ENCODE results near the gene TACC2. TPM values are rescaled to one million over a fixed set of nuclear protein-coding genes. Genes with fewer than 3 reads are reported as not detected.

The TACC2 gene
- total RNA-seq, 1 experiment from 2014 or later: 24.4 TPM

DNA sequence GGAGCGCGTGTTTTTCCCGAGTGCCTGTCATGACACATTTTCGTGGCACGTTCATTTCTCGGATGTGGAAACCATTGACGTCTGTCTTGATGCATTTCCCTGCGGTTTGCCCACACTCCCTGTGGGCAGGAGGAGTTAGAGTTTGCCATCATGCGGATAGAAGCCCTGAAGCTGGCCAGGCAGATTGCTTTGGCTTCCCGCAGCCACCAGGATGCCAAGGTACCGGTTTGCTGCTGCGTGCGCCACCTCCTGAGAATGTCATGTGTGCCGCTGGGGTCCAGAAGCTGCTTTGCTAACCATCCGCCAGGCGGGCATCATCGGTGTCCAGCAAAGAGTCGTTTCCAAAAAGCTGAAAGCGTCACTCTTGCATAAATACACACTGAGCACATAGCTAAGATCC is 241.3 kb downstream of the TACC2 start:
- H3K4me1 Mint-ChIP-seq (ENCODE audit: low read depth, unreplicated experiment): no peaks in the 10 kb centered on the region
- H3K9me3 Mint-ChIP-seq (ENCODE audit: low read depth, unreplicated experiment): no peaks in the 10 kb centered on the region
- no peaks in the 10 kb centered on the region for H3K27me3 Mint-ChIP-seq (ENCODE audit: unreplicated experiment)
- intact Hi-C loops (cut with micrococcal nuclease; ENCODE audit: unreplicated experiment): no loop called here
- no TSS peak for BruUV-seq (replicated peaks)
- CTCF ChIA-PET: no interaction called here
- DNase-seq: no peak
- H3K4me3 Mint-ChIP-seq (ENCODE audit: low read depth, unreplicated experiment): no peak overlapping the region
- no peak overlapping the region for H3K27ac Mint-ChIP-seq (ENCODE audit: unreplicated experiment)
- H3K36me3 Mint-ChIP-seq (ENCODE audit: insufficient read depth, unreplicated experiment): peaks cover 4% of the 10 kb centered on the region
- TF ChIP-seq, protein P1, sequence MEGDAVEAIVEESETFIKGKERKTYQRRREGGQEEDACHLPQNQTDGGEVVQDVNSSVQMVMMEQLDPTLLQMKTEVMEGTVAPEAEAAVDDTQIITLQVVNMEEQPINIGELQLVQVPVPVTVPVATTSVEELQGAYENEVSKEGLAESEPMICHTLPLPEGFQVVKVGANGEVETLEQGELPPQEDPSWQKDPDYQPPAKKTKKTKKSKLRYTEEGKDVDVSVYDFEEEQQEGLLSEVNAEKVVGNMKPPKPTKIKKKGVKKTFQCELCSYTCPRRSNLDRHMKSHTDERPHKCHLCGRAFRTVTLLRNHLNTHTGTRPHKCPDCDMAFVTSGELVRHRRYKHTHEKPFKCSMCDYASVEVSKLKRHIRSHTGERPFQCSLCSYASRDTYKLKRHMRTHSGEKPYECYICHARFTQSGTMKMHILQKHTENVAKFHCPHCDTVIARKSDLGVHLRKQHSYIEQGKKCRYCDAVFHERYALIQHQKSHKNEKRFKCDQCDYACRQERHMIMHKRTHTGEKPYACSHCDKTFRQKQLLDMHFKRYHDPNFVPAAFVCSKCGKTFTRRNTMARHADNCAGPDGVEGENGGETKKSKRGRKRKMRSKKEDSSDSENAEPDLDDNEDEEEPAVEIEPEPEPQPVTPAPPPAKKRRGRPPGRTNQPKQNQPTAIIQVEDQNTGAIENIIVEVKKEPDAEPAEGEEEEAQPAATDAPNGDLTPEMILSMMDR (IDR thresholded peaks at IDR 0.05; ENCODE audit: unreplicated experiment): no peak

DNA sequence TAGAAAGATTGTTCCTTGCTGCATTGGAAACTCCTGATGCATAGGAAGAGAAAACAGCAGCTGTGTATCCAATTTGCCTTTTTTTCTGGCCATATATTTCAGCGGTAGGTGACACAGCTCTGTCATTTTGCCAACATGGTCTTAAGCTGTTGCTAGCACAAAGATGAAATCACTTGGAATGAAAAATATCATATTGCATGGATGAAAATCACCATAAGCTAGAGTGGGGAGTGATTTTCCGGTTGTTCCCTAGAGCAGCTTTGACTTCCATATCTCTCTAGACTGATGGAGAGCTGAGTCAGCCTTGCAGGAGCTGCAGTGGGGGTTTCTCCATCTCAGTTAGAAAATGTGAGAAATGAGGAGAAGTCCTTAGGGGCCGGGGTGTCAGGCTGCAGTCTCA is 243.8 kb downstream of the TACC2 start:
- Mint-ChIP-seq H3K4me3 (ENCODE audit: low read depth, unreplicated experiment) (no peak overlapping the region), H3K4me1 (ENCODE audit: low read depth, unreplicated experiment) (no peaks in the 10 kb centered on the region), H3K9me3 (ENCODE audit: low read depth, unreplicated experiment) (no peaks in the 10 kb centered on the region), H3K27ac (ENCODE audit: unreplicated experiment) (no peak overlapping the region), H3K27me3 (ENCODE audit: unreplicated experiment) (no peaks in the 10 kb centered on the region), H3K36me3 (ENCODE audit: insufficient read depth, unreplicated experiment) (peaks cover 4% of the 10 kb centered on the region)
- TF ChIP-seq, protein P1 (IDR thresholded peaks at IDR 0.05; ENCODE audit: unreplicated experiment): no peak
- no peak for DNase-seq
- intact Hi-C loops (cut with micrococcal nuclease; ENCODE audit: unreplicated experiment): no loop called here
- CTCF ChIA-PET: no interaction called here
- BruUV-seq (replicated peaks): no TSS peak

- no peaks in the 10 kb centered on the region for H3K27me3 Mint-ChIP-seq (ENCODE audit: unreplicated experiment)
- CTCF ChIA-PET: no interaction called here
- intact Hi-C loops (cut with micrococcal nuclease; ENCODE audit: unreplicated experiment): no loop called here
- no TSS peak for BruUV-seq (replicated peaks)
- peaks cover 4% of the 10 kb centered on the region for H3K36me3 Mint-ChIP-seq (ENCODE audit: insufficient read depth, unreplicated experiment)
- TF ChIP-seq, protein P1 (IDR thresholded peaks at IDR 0.05; ENCODE audit: unreplicated experiment): no peak
- H3K9me3 Mint-ChIP-seq (ENCODE audit: low read depth, unreplicated experiment): no peaks in the 10 kb centered on the region
- H3K4me3 Mint-ChIP-seq (ENCODE audit: low read depth, unreplicated experiment): no peak overlapping the region
- DNase-seq: no peak
- no peak overlapping the region for H3K27ac Mint-ChIP-seq (ENCODE audit: unreplicated experiment)
- no peaks in the 10 kb centered on the region for H3K4me1 Mint-ChIP-seq (ENCODE audit: low read depth, unreplicated experiment)
Measured at GRCh38 chr10:122233857-122234348, 244.9 kb downstream of the TACC2 start.

DNA sequence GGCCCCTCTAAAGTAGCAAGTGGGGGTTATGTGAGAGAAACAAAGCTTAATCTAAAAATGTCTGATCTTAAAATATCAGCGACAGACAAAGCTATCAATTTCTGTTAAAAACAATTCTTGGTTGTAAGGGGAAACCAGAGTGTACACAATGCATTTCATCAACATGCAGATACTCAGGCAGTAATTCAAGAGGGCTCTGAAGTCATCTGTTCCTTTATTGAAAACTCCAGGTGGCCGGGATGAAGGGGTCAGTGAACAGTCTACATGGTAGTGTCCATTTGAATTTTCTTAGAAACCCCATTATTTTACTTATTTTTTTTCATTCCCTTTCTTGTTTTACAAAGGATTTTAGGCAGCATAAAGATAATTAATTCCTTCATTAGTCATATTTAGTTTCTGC is 245.5 kb downstream of the TACC2 start:
- Mint-ChIP-seq H3K4me3 (ENCODE audit: low read depth, unreplicated experiment) (no peak overlapping the region), H3K27me3 (ENCODE audit: unreplicated experiment) (no peaks in the 10 kb centered on the region), H3K36me3 (ENCODE audit: insufficient read depth, unreplicated experiment) (peaks cover 4% of the 10 kb centered on the region), H3K27ac (ENCODE audit: unreplicated experiment) (no peak overlapping the region), H3K4me1 (ENCODE audit: low read depth, unreplicated experiment) (no peaks in the 10 kb centered on the region), H3K9me3 (ENCODE audit: low read depth, unreplicated experiment) (no peaks in the 10 kb centered on the region)
- intact Hi-C loops (cut with micrococcal nuclease; ENCODE audit: unreplicated experiment): no loop called here
- no peak for DNase-seq
- CTCF ChIA-PET: no interaction called here
- TF ChIP-seq, protein P1 (IDR thresholded peaks at IDR 0.05; ENCODE audit: unreplicated experiment): no peak
- no TSS peak for BruUV-seq (replicated peaks)
